Fibroblast of lung (primary cell): Measurements from ENCODE around the gene ATG10. TPM values are rescaled to one million over a fixed set of nuclear protein-coding genes. Genes with fewer than 3 reads are reported as not detected.

Experiments
- DNase-seq, 2 donors: peaks; one replicate each; pipeline versions ENCODE4 v3.0.0 to v3.0.0-alpha.2; 2010; ENCODE audit warnings: low read depth in 2 of 2
- H2AFZ ChIP-seq: 2 replicates; pipeline ENCODE4 v1.5.1; 2012; ENCODE audit warnings: low read length, control low read depth, inconsistent platforms
- H3K27ac ChIP-seq: 2 replicates; pipeline ENCODE4 v1.5.1; 2011; ENCODE audit warnings: low read length, control low read depth; ENCODE audit not compliant: insufficient read depth
- H3K27me3 ChIP-seq: 2 replicates; pipeline ENCODE4 v1.5.1; 2011; ENCODE audit warnings: mild to moderate bottlenecking, low read length; ENCODE audit not compliant: control insufficient read depth, insufficient read depth
- H3K36me3 ChIP-seq: 2 replicates; pipeline ENCODE4 v1.5.1; 2011; ENCODE audit warnings: low read length; ENCODE audit not compliant: control insufficient read depth, insufficient read depth
- H3K4me1 ChIP-seq: 2 replicates; pipeline ENCODE4 v1.5.1; 2011; ENCODE audit warnings: low read length; ENCODE audit not compliant: control insufficient read depth, insufficient read depth; ENCODE audit errors: extremely low read depth
- H3K4me2 ChIP-seq: 2 replicates; pipeline ENCODE4 v1.5.1; 2011; ENCODE audit warnings: low read length, control low read depth; ENCODE audit not compliant: insufficient read depth; ENCODE audit errors: extremely low read depth
- H3K4me3 ChIP-seq, 4 experiments: fragments of 200-600 bp in 1 of 4; sonication (generic) in 1 of 4; replicated peaks in 1 of 4; 2 replicates each; pipeline ENCODE4 v1.5.1; 2011 to 2016; ENCODE audit warnings: low read length in 4 of 4, low read depth in 3 of 4, mild to moderate bottlenecking in 3 of 4, control low read depth in 2 of 4, inconsistent platforms in 1 of 4, mixed read lengths in 1 of 4; ENCODE audit not compliant: insufficient read depth in 1 of 4; ENCODE audit errors: control extremely low read depth in 1 of 4
- H3K79me2 ChIP-seq: 2 replicates; pipeline ENCODE4 v1.5.1; 2012; ENCODE audit warnings: mild to moderate bottlenecking, low read length, inconsistent platforms; ENCODE audit not compliant: control insufficient read depth, insufficient read depth
- H3K9ac ChIP-seq: 2 replicates; pipeline ENCODE4 v1.5.1; 2011; ENCODE audit warnings: mild to moderate bottlenecking, low read length, control low read depth; ENCODE audit not compliant: insufficient read depth
- H3K9me3 ChIP-seq: 2 replicates; pipeline ENCODE4 v1.5.1; 2012; ENCODE audit warnings: low read depth, low read length; ENCODE audit not compliant: control insufficient read depth, insufficient read depth
- H4K20me1 ChIP-seq: 2 replicates; pipeline ENCODE4 v1.5.1; 2011; ENCODE audit warnings: low read length; ENCODE audit not compliant: control insufficient read depth, insufficient read depth; ENCODE audit errors: extremely low read depth
- CTCF ChIP-seq, 2 donors: IDR thresholded peaks in 1 of 2; conservative IDR thresholded peaks in 1 of 2; 1 replicate in 1 of 2; 2 replicates in 1 of 2; pipeline ENCODE4 v1.5.1; 2011 to 2012; ENCODE audit warnings: low read length in 2 of 2, control low read depth in 1 of 2, inconsistent platforms in 1 of 2, low read depth in 1 of 2, mild to moderate bottlenecking in 1 of 2
- EZH2 ChIP-seq: IDR thresholded peaks from 2 replicates; pipeline ENCODE4 v1.5.1; 2012; ENCODE audit warnings: low read length, control low read depth, mild to moderate bottlenecking; ENCODE audit errors: missing control alignments
- polyA plus RNA-seq, 2 donors: library from polyadenylated mRNA; depleted of rRNA in 1 of 2; stranded (reverse) in 1 of 2; unstranded in 1 of 2; fragments of >200 nt; gene quantifications; 2 replicates each; pipeline ENCODE4 v1.2.1, GENCODE V29; 2011 to 2012; ENCODE audit warnings: missing spikeins in 1 of 2
- total RNA-seq: library from RNA; depleted of rRNA; stranded (reverse); fragments of >200 nt; gene quantifications from 2 replicates; pipeline ENCODE4 v1.2.1, GENCODE V29; 2014

ATG10 gene
- total and polyA plus RNA-seq, 2 donors (not counting 1 experiment from before 2014, with no cell fraction given) = 2.5 to 8.8 TPM

- Histone ChIP-seq H2AFZ (no peak overlapping the region), H3K36me3 (no peaks in the 10 kb centered on the region), H3K4me3 (peak overlapping the region in 2 of 4 experiments; percentile 6 to 8), H3K9ac (no peak overlapping the region), H3K27ac (no peak overlapping the region), H3K4me1 (no peaks in the 10 kb centered on the region), H3K79me2 (no peaks in the 10 kb centered on the region), H3K9me3 (no peaks in the 10 kb centered on the region), H3K27me3 (no peaks in the 10 kb centered on the region), H4K20me1 (no peaks in the 10 kb centered on the region), H3K4me2 (peak overlapping the region; percentile 52)
- TF ChIP-seq CTCF (conservative IDR thresholded peaks at IDR 0.05 in 1 of 2, IDR thresholded peaks at IDR 0.05 in 1 of 2; ENCODE audit: low read depth in 1 of 2, low read length in 2 of 2) = no peak
- TF ChIP-seq EZH2 = no peak
- DNase-seq = peak in 1 of 2 donors; percentile 23
Measured at GRCh38 chr5:82068723-82069122, 96.9 kb downstream of the ATG10 start.

DNA sequence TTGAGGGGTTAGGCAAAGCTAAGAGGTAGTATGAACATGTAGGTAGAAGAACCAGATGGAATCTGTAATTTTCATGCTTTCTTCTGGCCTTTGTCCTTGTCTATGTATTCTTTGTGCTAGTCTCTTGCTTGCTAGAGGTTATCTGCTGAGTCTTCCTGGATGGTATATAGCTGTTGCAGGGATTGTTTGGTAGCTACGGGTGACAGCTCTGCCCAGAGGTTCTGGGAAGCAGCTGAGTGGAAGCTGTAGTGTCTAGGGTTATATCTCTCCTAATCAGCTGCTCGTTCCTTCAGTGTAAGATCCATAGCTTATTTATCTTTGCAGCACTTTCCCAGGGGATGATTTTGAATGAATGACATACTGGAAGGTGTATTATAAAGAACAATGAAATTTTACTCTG is 100.3 kb downstream of the ATG10 start:
- no peak overlapping the region for H2AFZ ChIP-seq
- no peak overlapping the region for H3K9ac ChIP-seq
- H3K9me3 ChIP-seq = no peaks in the 10 kb centered on the region
- H3K36me3 ChIP-seq = no peaks in the 10 kb centered on the region
- H3K4me2 ChIP-seq = no peak overlapping the region
- no peak overlapping the region for H3K4me3 ChIP-seq
- H3K27me3 ChIP-seq = no peaks in the 10 kb centered on the region
- no peaks in the 10 kb centered on the region for H4K20me1 ChIP-seq
- H3K27ac ChIP-seq = no peak overlapping the region
- DNase-seq = no peak
- H3K79me2 ChIP-seq = no peaks in the 10 kb centered on the region
- TF ChIP-seq EZH2 (no peak), CTCF (conservative IDR thresholded peaks at IDR 0.05 in 1 of 2, IDR thresholded peaks at IDR 0.05 in 1 of 2; ENCODE audit: low read depth in 1 of 2, low read length in 2 of 2) (no peak)
- H3K4me1 ChIP-seq = no peaks in the 10 kb centered on the region

DNA sequence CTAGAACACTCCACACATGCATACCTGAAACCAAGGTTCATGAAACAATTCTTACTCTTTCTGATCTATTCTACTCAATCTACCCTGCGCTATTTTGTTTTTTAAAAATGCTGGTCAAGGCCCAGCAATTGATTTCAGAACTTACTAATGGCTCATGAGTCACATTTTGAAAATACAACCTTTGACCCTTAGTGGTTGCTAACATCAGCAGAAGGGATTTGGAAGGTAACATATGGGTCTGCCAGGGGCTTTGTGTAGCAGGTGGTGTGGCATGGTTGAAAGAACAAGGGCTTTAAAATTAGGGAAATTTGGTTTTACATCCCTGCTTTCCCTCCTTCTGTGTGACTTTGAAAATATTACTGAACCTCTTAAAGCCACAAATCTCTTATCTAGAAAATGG is 101.4 kb downstream of the ATG10 start:
- Histone ChIP-seq H3K27me3 (no peaks in the 10 kb centered on the region), H2AFZ (no peak overlapping the region), H3K4me3 (no peak overlapping the region), H3K9ac (no peak overlapping the region), H3K27ac (no peak overlapping the region), H3K36me3 (no peaks in the 10 kb centered on the region), H3K79me2 (no peaks in the 10 kb centered on the region), H4K20me1 (no peaks in the 10 kb centered on the region), H3K4me1 (no peaks in the 10 kb centered on the region), H3K9me3 (no peaks in the 10 kb centered on the region), H3K4me2 (no peak overlapping the region)
- TF ChIP-seq EZH2 (no peak), CTCF (conservative IDR thresholded peaks at IDR 0.05 in 1 of 2, IDR thresholded peaks at IDR 0.05 in 1 of 2; ENCODE audit: low read depth in 1 of 2, low read length in 2 of 2) (no peak)
- peak; percentile 61 to 64 for DNase-seq
